ENCODE measurements around the gene DIPK1B. TPM values are rescaled to one million over a fixed set of nuclear protein-coding genes. Genes with fewer than 3 reads are reported as not detected.

The DIPK1B gene
- total and polyA plus RNA-seq, 11 donors: 14.4 to 46.3 (median 19.8) TPM

GRCh38 chr9:136756836-136757235, 44.5 kb downstream of the DIPK1B start:
- no peaks in the 10 kb centered on the region for H3K27me3 ChIP-seq

GRCh38 chr9:136757328-136757727, 45.0 kb downstream of the DIPK1B start:
- Histone ChIP-seq H3K4me1 (peaks cover 0 to 13% (median 0%) of the 10 kb centered on the region in 12 donors), H3K27ac (no peak overlapping the region), H3K36me3 (no peaks in the 10 kb centered on the region), H3K4me3 (no peak overlapping the region), H3K27me3 (peaks cover 0 to 2% (median 0%) of the 10 kb centered on the region in 9 donors), H3K9me3 (peaks cover 0 to 10% (median 0%) of the 10 kb centered on the region in 12 donors)
- TF ChIP-seq POLR2A (IDR thresholded peaks at IDR 0.05): no peak
- no peak for TF ChIP-seq CTCF (IDR thresholded peaks at IDR 0.05)
- WGBS, 4 donors: 88 to 94% (median 92%) methylated on average over 18 to 20 of the region's 20 CpGs
- DNase-seq: peak in 2 of 5 donors; percentile 6 to 60
- intact Hi-C loops (cut with DNase I): no loop called here
- ATAC-seq: no peak

More at GRCh38 chr9:136756836-136757235, 44.5 kb downstream of the DIPK1B start:
- Histone ChIP-seq H3K36me3 (no peaks in the 10 kb centered on the region), H3K4me3 (no peak overlapping the region), H3K27ac (no peak overlapping the region), H3K4me1 (peaks cover 0 to 13% (median 0%) of the 10 kb centered on the region in 12 donors), H3K9me3 (peaks cover 0 to 11% (median 0%) of the 10 kb centered on the region in 12 donors)
- ATAC-seq (no peak), DNase-seq (peak in 2 of 5 donors; percentile 16 to 61)
- 92 to 95% (median 94%) methylated on average over 18 of the region's 18 CpGs for WGBS, 4 donors
- intact Hi-C loops (cut with DNase I): no loop called here
- TF ChIP-seq POLR2A (IDR thresholded peaks at IDR 0.05): no peak
- TF ChIP-seq CTCF (IDR thresholded peaks at IDR 0.05): no peak

- peaks cover 0 to 13% (median 0%) of the 10 kb centered on the region in 12 donors for H3K4me1 ChIP-seq
- peaks cover 0 to 5% (median 0%) of the 10 kb centered on the region in 9 donors for H3K27me3 ChIP-seq
- H3K9me3 ChIP-seq: peaks cover 0 to 10% (median 0%) of the 10 kb centered on the region in 12 donors
- H3K36me3 ChIP-seq: no peaks in the 10 kb centered on the region
- no peak overlapping the region for H3K4me3 ChIP-seq
- DNase-seq (peak in 2 of 5 donors; percentile 26 to 58), ATAC-seq (no peak)
- H3K27ac ChIP-seq: no peak overlapping the region
- intact Hi-C loops (cut with DNase I): no loop called here
- WGBS, 4 donors: 87 to 93% (median 91%) methylated on average over 10 to 20 of the region's 20 CpGs
- TF ChIP-seq POLR2A (IDR thresholded peaks at IDR 0.05) (no peak), CTCF (IDR thresholded peaks at IDR 0.05) (no peak)
Observed at GRCh38 chr9:136757751-136758140, 45.4 kb downstream of the DIPK1B start.

- no peak for TF ChIP-seq POLR2A (IDR thresholded peaks at IDR 0.05)
- no peak for TF ChIP-seq CTCF (IDR thresholded peaks at IDR 0.05)
- 78 to 81% (median 80%) methylated on average over 7 to 9 of the region's 9 CpGs for WGBS, 4 donors
- no peak for DNase-seq
- no peak for ATAC-seq
- Histone ChIP-seq H3K4me3 (no peak overlapping the region), H3K4me1 (peaks cover 0 to 18% (median 0%) of the 10 kb centered on the region in 12 donors), H3K9me3 (peaks cover 0 to 10% (median 0%) of the 10 kb centered on the region in 12 donors), H3K27me3 (peaks cover 0 to 5% (median 0%) of the 10 kb centered on the region in 9 donors), H3K27ac (no peak overlapping the region), H3K36me3 (no peaks in the 10 kb centered on the region)
- intact Hi-C loops (cut with DNase I): no loop called here
Observed at GRCh38 chr9:136759001-136759400, 46.6 kb downstream of the DIPK1B start.
